Limb (tissue), 2 donors: ENCODE measurements around the gene PTCH2.
"Not testable (repeated sequence)": the region's sequence is repeated elsewhere in the genome, so short reads cannot be mapped to it uniquely, and the experiment has no call there.

Source experiments
- DNase-seq, 2 donors: peaks; one replicate each; pipeline ENCODE4 v3.0.0-alpha.2; 2016; ENCODE audit errors: extremely low spot score in 2 of 2

The PTCH2 gene

DNA sequence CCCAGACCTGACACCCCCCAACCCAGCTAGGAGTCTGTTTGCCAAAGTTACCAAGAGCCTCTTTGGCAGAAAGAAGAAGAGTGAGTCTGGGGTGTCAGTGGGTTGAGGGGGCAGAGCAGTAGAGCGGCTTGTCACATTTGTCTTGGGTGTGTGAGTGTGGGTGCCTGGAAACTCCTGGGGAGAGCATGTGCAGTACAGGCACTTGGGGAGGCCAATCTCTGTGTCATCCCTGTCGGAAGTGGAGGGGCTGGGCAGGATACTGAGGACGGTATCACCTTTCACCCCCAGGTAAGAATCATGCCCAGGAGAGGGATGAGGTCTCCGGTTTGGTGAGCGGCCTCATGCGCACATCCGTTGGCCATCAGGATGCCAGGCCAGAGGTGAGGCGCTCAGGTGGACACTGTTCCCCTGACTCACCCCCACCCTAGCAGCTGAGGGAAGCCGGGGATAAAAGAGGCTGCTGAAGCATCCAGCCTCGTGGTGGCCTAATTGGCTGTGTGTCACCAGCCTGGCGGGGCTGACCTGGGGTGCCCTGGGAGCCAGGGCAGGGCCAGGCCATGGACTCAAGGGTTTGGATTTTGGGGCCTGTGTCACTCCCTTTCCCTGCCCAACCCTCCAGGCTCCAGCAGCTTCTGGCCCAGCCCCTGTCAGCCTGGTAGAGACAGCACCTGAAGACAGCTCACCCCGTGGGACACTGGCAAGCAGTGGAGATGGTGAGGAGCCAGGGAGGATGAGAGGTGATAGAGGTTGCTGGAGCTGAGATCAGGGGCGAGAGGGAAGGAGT lies 39.5 kb downstream of the PTCH2 start:
- no peak for DNase-seq

DNA sequence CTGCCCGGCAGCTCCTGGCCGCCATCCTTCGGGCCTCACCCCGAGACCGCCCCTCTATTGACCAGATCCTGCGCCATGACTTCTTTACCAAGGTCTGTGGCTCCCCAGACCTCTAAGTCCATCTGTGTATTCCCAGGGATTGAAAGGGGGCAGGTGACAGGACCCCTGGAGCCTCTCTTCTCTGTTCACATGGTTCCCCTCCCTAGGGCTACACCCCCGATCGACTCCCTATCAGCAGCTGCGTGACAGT lies 40.1 kb downstream of the PTCH2 start:
- DNase-seq = no peak

DNA sequence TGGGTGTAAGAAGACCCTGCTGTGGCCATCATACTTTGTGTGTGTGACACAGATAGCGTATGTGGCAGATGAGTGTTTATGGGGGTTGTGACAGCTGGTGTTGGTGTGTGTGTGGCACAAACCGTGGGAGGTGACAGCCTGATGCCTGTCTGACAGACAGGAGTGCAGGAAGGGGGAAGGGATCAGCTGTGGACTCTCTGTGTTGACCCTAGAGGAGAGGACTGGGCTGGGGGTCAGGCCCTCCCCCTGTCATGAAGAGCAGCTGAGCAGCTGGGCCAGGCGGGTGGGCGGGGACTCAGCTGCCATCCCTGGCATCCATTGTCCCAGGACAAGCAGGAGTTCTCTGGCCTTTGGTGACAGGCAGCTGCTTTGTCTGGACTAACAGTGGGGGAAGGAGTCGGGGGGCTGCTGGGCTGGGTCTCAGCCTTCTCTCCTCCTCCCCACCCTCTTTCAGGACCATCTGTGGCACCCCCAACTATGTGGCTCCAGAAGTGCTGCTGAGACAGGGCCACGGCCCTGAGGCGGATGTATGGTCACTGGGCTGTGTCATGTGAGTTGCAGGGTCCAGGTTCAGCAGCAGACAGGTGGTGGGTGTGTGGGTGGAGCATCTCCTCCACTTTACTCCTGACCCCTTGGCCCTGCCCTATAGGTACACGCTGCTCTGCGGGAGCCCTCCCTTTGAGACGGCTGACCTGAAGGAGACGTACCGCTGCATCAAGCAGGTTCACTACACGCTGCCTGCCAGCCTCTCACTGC lies 40.6 kb downstream of the PTCH2 start:
- DNase-seq = peak in 1 of 2 donors; percentile 66

DNA sequence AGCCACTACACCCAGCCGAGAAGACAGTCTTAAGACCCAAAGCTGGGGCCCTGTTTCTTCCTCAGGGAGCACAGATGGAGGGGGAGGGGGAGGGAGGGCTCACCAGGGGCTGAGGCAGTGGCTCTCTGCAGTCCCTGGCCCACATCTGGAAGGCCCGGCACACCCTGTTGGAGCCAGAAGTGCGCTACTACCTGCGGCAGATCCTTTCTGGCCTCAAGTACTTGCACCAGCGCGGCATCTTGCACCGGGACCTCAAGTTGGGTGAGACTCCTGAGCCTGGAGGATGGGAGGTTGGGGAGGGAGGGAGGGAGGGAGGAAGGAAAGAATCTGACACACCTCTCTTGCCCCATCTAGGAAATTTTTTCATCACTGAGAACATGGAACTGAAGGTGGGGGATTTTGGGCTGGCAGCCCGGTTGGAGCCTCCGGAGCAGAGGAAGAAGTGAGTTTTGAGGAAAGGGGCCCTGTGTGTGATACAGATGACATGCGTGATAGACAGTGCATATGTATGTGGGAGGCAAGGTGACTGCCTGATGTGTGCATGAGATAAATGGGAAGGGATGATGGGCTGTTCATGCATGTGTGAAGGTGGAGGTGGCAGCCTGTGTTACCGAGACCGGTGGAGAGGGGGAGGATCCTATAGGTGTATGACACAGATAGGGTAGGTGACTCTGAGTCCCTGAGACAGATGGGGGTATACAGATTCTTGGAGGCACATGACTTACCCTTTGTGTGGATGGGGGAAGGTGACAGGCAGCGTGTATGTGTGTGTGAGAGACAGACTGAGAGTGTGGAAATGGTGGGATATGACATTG lies 41.4 kb downstream of the PTCH2 start:
- DNase-seq = peak in 1 of 2 donors; percentile 44

DNA sequence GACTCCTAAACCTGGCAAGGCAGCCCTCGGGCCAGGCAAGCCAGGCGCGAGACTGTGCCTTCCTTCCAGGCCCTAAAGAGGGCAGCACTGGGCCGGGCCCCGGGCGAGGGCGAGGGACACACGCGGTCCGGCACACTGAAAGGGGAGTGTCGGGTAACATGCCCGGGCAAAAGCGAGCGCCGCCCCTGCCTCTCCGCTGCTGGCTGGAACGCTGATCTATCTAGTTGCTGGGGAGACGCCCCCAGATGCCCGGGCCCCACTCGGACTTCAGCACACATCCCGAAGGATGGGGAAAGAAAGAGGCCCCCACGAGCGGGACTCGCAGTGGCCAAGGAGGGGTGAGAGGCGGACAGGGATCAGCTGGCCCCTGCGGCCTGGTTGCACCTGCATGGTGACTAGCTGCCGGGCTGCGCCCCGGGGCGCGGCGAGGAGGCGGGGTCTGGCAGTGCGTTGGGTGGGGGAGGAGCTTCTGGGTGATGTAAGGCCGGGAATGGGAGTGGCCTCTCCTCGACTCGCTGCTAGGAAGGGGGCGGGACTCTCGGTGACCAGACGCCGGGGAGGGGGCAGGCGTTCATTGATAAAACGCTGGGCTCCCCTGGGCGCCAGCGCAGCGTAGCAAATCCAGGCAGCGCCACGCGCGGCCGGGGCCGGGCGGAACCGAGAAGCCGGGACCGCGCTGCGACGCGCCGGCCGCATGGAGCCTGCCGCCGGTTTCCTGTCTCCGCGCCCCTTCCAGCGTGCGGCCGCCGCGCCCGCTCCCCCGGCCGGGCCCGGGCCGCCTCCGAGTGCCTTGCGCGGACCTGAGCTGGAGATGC lies 43.1 kb downstream of the PTCH2 start, which contains the start of gene PLK3:
TSS of gene PLK3 (plus strand) at position 608 of the 815 bp plus-strand sequence. CDS start at position 695, 87 bp downstream.
- DNase-seq = peak; percentile 97 to 99

DNA sequence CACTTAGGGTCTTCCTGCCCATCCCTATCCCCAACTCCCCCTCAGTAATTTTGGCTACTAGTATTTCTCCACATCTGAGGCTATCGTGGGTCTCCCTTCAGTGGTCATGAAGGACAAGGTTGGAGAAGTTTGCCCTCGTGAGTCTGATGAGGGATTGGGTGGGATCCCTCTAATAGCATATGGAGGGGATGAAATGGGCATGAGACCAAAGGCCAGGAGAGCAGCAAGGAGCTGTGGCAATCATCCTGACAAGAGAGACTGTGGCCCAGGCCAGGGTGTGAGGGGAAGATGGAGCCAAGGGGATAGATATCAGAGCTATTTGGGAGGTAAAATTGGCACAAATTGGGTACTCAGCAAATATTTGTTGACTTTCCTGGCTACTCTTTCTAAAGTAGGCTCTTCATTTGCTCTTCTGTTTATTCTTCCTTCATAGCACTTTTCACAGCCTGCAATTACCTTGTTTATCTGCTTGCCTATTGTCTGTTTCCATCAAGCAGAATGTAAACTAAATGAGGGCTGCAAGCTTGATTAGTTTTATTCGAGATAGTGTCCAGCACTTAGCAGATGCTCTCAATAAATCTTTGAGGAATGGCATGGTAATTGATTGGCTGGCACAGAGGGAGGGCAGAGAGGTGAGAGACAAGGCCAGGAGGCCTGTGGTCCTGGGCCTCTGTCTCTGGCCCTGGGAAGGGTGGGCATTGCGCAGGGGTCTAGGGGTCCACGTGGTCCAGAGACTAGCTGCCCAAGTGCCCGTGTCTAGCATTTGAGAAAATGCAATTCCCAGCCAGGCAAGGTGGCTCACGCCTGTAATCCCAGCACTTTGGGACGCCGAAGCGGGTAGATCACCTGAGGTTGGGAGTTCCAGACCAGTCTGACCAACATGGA lies 44.3 kb downstream of the PTCH2 start:
- DNase-seq = no peak

DNA sequence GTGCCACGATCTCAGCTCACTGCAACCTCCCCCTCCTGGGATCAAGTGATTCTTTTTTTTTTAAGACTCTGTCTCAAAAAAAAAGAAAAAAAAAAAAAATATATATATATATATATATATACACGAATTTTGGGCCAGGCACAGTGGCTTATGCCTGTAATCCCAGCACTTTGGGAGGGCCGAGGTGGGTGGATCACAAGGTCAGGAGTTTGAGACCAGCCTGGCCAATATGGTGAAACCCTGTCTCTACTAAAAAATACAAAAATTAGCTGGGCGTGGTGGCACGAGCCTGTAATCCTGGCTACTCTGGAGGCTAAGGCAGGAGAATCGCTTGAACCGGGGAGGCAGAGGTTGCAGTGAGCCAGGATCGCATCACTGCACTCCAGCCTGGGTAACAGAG lies 45.2 kb downstream of the PTCH2 start:
- DNase-seq = not testable (repeated sequence)

DNA sequence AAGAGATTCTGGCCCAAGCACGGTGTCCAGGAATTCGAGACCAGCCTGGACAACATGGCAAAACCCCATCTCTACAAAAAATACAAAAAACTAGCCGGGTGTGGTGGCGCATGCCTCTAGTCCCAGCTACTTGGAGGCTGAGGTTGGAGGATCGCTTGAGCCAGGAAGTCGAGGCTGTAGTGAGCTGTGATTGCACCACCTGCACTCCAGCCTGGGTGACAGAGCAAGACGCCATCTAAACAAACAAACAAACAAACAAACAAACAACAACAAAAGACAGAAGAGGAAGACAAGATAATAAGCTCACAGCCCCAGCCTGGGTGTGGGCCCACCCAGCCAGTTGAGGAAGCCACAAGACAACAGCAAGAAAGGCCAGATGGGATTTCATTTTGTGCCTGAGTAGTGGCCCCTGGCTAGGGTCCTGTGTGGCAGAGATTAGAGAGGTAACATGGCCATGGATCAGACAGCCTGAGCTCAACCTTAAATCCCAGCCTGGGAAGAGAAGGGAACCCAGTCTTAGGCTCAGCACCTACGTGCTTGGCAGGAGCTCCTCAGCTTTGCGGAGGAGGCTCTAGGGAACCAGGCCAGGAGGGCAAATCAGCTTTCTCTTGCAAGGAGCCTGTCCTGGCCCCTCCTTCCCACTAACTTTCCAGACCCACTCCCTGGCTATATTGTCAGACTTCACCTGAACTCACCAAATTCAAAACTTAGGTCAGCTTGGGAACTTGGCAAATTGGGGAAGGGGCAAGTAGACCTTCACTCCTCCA lies 50.1 kb downstream of the PTCH2 start:
- DNase-seq = no peak

DNA sequence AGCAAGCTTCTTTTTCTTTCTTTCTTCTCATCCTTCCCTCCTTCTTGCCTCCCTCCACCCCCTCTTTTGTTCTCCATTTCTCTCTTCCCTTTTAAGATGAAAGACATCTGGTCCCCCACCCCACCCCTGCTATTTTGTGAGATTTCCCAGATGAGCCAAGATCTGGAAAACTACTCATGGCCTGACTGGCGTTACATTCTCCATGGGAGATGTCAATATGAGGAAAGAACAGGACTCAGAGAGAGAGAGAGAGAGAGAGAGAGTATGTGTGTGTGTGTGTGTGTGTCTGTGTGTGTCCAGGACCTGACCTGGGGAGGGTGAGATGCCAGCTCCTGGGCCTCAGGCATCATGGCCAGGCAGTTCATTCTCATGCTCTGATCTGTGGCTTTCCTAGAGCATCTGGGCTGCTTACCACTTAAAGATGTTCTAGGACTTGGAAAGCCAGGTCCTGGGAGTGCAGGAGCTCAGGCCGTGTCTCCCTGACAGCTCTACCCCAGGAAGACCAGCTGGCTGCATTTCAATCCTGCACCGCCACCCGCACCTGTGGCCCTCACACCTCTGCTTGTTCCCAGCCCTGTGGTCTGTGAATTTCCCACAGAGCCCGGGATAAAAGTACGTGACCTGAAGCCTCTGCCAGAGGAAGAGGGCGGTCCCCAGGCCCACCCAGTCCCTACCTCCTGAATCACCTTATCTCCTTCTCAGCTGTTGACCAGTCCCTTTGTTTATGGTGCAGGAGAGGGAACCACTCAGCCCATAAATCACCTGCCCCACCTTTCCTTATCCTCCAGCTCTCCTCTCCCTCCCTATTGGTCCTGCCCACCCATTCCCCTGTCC lies 51.9 kb downstream of the PTCH2 start:
- no peak for DNase-seq

DNA sequence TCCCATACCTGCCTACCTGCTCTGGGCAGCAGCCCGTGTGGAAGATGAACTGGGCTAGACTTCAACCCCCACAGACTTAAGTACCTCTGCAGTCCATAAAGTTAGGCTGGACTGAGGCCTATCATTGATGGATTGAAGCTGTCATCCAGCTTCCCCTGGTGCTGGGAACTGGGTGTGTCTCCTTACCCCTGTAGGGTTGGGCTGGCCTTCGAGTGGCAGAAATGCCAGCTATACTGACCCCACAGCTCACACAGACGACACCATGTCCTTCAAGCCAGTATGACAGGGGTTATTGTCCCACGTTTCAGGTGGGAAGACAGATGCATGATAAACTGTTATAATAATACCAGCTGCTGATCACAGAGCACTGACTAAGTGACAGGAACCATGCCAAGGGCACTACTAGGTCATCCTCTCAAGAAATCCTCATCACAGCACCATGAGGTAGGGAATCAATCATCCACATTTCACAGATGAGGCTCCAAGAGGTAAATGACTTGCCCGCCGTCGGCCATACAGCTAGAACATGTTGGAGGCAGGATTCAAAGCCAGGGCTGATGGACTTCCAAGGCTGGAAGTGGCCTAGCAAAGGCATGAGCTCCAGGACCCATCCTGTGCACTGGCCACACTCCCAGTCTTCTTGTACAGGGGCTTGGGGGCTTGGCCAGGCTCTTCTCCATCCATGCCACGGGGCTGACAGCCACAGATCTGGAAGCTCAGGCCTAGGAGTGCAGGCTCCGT lies 54.8 kb downstream of the PTCH2 start, which contains the start of gene BEST4:
TSS of gene BEST4 (minus strand) at position 51 of the 741 bp plus-strand sequence. CDS start 465 bp downstream, outside the sequence.
- no peak for DNase-seq

DNA sequence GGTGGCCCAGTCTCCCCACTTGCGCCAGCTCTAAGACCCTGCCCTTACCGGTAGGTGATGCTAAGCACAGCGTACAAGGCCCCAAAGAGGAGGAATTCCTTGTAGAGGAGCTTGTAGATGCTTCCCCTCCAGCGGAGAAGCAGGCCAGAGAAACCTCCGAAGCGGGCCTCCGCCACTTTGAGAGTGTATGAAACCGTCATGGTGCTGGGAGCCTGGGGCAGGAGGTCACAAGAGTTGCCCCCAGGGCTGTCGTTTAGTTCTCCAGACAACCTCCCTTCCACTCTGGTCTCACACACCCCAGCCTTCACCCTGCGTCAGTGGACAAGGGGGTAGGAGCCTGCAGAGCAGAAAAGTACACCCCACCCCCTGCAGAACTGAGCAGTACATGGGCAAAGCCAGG lies 55.5 kb downstream of the PTCH2 start:
- no peak for DNase-seq

DNA sequence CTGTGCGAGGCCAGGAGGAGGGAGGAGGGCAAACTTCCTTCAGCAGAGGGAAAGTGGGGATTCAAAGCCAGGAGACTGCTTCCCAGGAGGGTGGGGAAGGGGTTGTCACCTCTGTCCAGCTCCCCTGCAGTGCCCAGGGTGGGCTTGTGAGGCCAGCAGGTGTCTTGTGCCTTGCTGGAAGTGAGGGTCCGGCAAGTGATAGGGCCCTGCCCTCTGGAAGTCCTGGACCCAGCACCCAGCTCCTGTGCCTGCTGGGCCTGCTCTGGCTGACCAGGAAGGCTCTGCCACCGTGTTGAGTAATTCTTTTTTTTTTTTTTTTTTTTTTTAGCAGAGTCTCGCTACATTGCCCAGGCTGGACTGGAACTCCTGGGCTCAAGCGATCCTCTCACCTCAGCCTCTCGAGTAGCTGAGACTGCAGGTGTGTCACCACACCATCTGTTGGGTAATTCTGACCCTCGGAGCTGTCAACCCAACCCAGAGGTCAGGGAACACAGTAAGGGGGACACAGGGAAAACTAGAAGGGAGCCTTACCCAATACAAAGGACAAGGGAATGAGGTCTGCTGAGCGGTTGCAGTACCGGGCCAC lies 56.1 kb downstream of the PTCH2 start:
- no peak for DNase-seq

DNA sequence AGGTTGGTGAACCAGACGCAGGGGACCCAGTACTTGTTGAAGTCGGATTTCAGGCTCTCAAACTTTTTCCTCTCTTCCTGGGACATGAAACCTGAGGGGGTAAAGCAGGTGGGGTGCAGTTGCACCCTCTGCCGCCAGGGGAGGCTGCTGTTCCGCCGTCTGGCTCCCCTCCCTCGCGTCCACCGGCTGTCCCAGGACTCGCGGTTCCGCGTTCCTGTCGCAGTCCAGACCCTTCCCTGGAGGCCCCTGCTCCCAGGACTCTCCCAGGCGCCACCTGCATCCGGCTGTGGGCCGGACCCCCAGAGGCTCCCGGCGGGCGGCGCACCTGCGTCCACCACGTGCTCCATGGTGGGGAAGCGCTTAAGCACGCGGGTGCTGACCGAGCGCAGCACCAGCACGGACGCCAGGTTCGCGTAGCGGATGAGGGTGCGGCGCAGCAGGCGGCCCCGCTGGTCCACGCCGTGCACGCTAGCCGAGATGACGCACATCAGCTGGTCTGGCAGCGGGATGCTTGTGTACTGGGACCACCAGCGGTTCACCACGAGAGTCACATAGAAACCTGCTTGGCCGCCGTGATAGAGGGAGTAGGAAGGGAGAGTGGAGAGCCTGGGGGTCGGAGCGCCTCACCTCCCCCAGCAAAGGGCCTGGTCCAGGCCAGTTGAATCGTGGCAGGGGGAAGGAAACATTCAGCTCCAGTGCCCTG lies 56.8 kb downstream of the PTCH2 start:
- DNase-seq = peak; percentile 58 to 82

DNA sequence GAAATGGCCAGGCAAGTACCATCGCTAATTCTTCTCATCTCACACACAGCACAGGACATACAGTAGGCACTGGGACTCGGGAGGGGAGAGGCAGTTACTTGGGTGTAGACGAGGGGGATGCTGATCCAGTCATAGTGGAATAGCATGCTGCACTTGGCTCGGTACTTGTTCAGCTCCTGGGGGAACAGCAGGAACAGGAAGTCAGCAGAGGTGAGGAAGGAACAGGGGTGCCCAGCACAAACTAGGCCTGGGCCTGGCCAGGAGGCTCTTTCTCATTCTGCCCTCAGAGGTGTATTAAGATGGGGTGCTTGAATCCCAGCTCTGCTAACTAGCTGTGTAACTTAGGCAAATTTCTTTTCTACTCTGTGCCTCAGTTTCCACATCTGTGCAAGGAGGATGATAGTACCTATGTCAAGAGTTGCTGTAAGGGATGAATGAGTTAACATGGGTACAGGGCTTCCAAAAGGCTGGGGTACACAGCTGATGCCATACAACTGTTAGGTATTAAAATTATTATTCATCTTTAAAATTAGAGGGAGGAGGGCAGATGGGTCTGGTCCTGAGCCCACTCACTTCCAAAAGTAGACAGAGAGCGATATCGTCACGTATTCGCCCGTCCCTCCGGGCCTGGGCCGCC lies 57.4 kb downstream of the PTCH2 start:
- DNase-seq = no peak

DNA sequence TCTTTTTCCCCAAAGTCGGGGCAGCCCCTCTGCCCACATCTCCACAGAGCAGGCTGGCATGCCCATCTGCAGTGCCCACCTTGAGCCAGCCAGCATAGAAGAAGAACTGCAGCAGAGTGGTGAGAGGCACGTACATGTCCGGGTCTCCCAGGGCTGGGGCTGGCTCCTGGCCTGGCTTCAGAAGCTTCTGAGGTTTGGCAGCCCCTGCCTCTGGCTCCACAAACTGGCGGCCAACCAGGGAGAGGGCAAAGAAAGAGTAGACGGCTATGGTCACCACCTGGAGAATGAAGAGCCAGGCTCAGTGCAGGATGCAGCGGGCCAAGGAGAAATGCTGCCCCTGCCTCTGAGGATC lies 58.0 kb downstream of the PTCH2 start:
- DNase-seq = no peak
